IPS-18c (cell line): ENCODE measurements around the gene MADD.
A peak's percentile ranks its signal among the peaks of the same experiment; 100 is the strongest.

Source experiments
- H3K4me3 ChIP-seq: 2 replicates; pipeline ENCODE4 v1.7.0; 2013; ENCODE audit warnings: low read depth, mild to moderate bottlenecking, low read length, moderate library complexity; ENCODE audit not compliant: insufficient read depth
- H3K9me3 ChIP-seq: one replicate; pipeline ENCODE4 v1.6.1; 2013; ENCODE audit warnings: mild to moderate bottlenecking, low read length, moderate library complexity; ENCODE audit not compliant: control insufficient read depth, insufficient read depth

The MADD gene

GRCh38 chr11:47247502-47247901, 22.4 kb upstream of the MADD start:
- H3K9me3 ChIP-seq, result no peaks in the 10 kb centered on the region
- peak overlapping the region; percentile 98 for H3K4me3 ChIP-seq

- Histone ChIP-seq H3K4me3 (peak overlapping the region; percentile 98), H3K9me3 (no peaks in the 10 kb centered on the region)
These were observed 21.6 kb upstream of the MADD start for GRCh38 chr11:47248304-47248663.

- H3K4me3 ChIP-seq, result peak within 1 kb of the TSS; percentile 98
- H3K9me3 ChIP-seq, result no peaks in the 10 kb centered on the region
These were observed 21.1 kb upstream of the MADD start, which contains the start of gene ACP2 for GRCh38 chr11:47248664-47249377. Gene ACP2 (minus strand): TSS chr11:47248814. CDS start chr11:47248789, 25 bp downstream.

DNA sequence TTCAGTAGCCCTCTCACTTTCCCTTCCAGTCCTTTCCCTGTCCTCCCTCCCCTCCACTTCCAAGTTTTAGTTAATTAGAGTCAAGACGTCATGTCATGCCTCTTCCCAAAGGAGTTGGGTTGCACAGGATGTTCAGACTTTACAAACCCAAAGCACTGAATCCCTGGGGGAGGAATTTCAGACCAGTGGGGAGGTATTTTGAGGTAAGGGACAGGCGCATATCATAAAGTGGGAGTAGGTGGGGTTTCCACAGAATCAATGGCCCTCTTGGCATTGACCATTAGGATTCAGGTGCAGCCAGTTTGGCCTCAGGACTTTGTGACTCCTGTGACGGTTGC, 20.6 kb upstream of the MADD start:
- H3K4me3 ChIP-seq, result peak overlapping the region; percentile 98

DNA sequence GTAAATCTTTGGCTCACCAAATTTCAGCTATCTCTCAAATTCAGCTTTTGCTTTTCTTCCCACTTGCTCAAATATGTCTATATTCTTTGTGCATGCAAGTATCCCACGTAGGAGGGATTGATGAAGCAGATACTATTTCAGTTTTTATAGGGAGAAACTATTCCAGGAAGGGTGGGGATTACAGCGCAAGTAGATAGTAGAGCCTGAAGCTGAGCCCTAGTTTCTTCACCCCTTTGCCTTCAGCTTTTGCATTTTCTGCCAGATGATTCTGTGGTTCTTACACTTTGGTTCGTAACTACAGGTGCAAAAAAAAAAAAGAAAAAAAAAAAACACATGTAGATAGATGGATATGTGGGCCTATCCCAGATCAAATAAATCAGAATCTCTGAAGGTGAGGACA, 18.2 kb upstream of the MADD start:
- no peaks in the 10 kb centered on the region for H3K9me3 ChIP-seq
- H3K4me3 ChIP-seq, result no peak overlapping the region

More for the DNA sequence above, 20.6 kb upstream of the MADD start:
- no peaks in the 10 kb centered on the region for H3K9me3 ChIP-seq

GRCh38 chr11:47253660-47254059, 16.3 kb upstream of the MADD start:
- Histone ChIP-seq H3K4me3 (no peak overlapping the region), H3K9me3 (no peaks in the 10 kb centered on the region)

- Histone ChIP-seq H3K4me3 (no peak overlapping the region), H3K9me3 (no peaks in the 10 kb centered on the region)
These were observed 15.5 kb upstream of the MADD start for GRCh38 chr11:47254386-47254785.

GRCh38 chr11:47256374-47256773, 13.6 kb upstream of the MADD start:
- no peak overlapping the region for H3K4me3 ChIP-seq
- no peaks in the 10 kb centered on the region for H3K9me3 ChIP-seq

- H3K4me3 ChIP-seq, result no peak overlapping the region
- no peaks in the 10 kb centered on the region for H3K9me3 ChIP-seq
These were observed 12.8 kb upstream of the MADD start for GRCh38 chr11:47257177-47257516.

DNA sequence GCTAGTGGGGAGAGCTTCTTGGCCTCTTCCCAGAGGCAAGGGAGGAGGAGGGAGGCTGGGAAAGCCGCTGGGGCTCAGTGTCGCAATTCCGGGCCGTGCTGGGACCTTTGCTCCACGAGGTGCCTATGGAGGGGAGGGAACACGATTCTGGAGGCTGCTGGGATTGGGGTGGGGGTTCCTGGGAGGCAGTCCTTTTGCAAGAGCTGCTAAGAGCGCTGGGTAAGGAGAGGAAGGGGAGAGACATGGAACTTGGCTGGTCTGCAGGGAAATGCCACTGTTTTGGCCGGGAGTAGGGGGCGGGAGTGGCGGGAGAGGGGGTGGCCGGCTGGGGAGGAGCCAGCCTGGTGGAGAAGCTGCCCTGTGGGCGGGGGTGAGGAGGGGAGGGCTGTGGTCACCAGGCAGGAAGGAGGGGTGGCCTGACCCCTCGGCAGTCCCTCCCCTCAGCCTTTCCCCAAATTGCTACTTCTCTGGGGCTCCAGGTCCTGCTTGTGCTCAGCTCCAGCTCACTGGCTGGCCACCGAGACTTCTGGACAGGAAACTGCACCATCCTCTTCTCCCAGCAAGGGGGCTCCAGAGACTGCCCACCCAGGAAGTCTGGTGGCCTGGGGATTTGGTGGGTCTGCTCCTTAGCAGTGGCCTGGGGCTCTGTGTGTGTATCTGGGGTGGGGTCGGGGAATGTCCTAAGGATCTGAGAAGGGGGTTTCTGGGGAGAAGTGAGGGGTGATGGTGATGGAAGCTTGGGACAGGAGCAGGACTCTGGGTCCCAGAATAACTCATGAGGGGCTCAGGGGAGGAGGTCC, 12.2 kb upstream of the MADD start, which contains the start of gene NR1H3:
NR1H3 (plus strand) TSS at position 480 of the 800 bp plus-strand sequence. CDS start 1,221 bp downstream, outside the sequence.
- H3K9me3 ChIP-seq, result no peaks in the 10 kb centered on the region
- H3K4me3 ChIP-seq, result peak within 1 kb of the TSS; percentile 34

DNA sequence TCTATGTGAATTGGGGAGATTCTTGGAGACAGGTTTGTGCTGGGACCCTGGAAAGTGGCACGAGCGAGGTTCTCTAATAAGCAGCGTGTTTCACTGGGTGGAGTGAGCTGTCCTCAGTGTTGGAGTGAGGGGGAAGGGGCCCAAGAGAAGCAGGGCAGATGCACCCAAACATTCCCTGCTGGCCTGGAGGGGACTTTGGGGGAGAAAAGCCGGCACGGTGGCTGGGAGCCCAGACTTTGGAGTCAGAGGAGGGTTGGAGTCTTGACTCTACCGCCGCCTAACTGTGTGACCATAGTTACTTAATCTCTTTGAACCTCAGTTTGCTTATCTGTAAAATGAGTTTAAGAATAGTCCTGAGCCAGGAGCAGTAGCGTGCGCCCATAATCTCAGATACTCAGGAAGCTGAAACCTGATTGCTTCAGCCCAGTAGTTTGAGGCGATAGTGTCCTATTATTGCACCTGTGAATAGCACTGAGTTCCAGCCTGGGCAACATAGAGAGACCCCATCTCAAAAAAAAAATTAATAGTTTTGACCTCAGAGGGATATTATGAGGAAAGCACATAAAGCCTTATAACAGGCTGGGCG, 11.5 kb upstream of the MADD start:
- Histone ChIP-seq H3K9me3 (no peaks in the 10 kb centered on the region), H3K4me3 (peak overlapping the region; percentile 34; the same call in 1 of the 2 replicates)

DNA sequence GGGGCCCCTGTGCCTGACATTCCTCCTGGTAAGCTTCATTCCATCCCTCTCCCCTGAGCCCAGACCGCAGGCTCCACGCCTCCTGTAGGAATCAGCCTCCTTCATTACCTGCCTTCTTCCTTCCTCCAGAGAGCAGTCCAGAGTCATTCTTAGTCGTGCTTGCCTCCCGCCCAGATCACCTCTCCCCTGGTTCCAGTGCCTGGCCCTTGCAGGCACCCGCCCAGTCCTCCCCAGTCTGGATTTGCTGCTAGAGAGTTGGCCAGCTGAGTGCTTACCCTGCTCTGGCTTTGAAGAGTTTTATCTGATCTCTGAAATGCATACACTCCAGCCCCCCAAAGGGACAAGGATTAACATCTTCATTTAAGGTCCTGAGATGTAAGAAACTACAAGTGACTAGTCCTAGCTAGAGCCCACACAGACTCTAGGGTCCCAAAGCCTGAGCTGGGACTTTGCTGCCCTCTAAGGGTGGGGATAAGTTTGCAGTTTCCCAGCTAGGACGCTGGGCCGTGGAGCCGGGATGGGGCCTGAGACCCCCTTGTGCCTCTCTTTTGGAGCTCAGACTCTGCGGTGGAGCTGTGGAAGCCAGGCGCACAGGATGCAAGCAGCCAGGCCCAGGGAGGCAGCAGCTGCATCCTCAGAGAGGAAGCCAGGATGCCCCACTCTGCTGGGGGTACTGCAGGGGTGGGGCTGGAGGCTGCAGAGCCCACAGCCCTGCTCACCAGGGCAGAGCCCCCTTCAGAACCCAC, 10.5 kb upstream of the MADD start:
- H3K4me3 ChIP-seq, result no peak overlapping the region
- no peaks in the 10 kb centered on the region for H3K9me3 ChIP-seq

GRCh38 chr11:47260366-47260765, 9.6 kb upstream of the MADD start:
- Histone ChIP-seq H3K4me3 (no peak overlapping the region), H3K9me3 (no peaks in the 10 kb centered on the region)

GRCh38 chr11:47261291-47261800, 8.6 kb upstream of the MADD start:
- Histone ChIP-seq H3K4me3 (no peak overlapping the region), H3K9me3 (no peaks in the 10 kb centered on the region)

GRCh38 chr11:47264119-47264518, 5.8 kb upstream of the MADD start:
- H3K4me3 ChIP-seq, result no peak overlapping the region
- no peaks in the 10 kb centered on the region for H3K9me3 ChIP-seq

DNA sequence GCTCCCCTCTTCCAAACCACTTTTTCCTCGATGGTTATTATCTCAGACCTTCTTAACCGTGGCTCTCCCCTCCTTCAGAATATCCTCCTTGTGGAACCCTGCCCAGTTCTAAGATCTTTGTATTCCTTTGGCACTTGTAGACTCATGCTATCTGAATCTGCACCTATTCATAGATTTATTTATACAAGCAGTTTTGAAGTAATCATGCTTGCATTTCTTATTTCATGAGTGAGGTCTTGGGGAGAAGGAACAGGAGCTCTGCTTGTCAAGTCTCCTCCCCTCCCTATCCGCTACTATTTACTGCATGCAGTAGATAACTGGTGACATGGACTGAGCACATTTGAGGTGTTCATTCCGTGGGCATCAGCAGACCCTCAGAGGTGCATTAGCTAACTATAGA, 5.4 kb upstream of the MADD start:
- H3K9me3 ChIP-seq, result no peaks in the 10 kb centered on the region
- H3K4me3 ChIP-seq, result no peak overlapping the region

- H3K4me3 ChIP-seq, result no peak overlapping the region; the same call in 1 of the 2 replicates
- no peaks in the 10 kb centered on the region for H3K9me3 ChIP-seq
These were observed 2.1 kb upstream of the MADD start for GRCh38 chr11:47267876-47268275.
